Measurements from ENCODE around the gene SLC35A5. TPM values are rescaled to one million over a fixed set of nuclear protein-coding genes. Genes with fewer than 3 reads are reported as not detected.

Gene SLC35A5
- total RNA-seq, 1 donor from 2014 or later = 26.1 TPM

GRCh38 chr3:112598731-112599130 lies 36.9 kb downstream of the SLC35A5 start:
- H3K4me1 ChIP-seq (ENCODE audit: insufficient read depth, low read length) = peaks cover 2% of the 10 kb centered on the region
- H3K4me2 ChIP-seq (ENCODE audit: low read length) = no peak overlapping the region
- Mint-ChIP-seq H3K27ac (ENCODE audit: unreplicated experiment) (no peak overlapping the region), H3K36me3 (ENCODE audit: low read depth, unreplicated experiment) (peaks cover 11% of the 10 kb centered on the region), H3K4me1 (ENCODE audit: low read depth, unreplicated experiment) (peaks cover 7% of the 10 kb centered on the region), H3K9me3 (ENCODE audit: unreplicated experiment) (no peaks in the 10 kb centered on the region), H3K27me3 (ENCODE audit: low read depth, unreplicated experiment) (no peaks in the 10 kb centered on the region), H3K4me3 (ENCODE audit: unreplicated experiment) (peak overlapping the region; percentile 20)
- no peaks in the 10 kb centered on the region for H3K79me2 ChIP-seq (ENCODE audit: insufficient read depth, low read length)
- H3K4me3 ChIP-seq (ENCODE audit: insufficient read depth, low read depth, low read length) = no peak overlapping the region
- FAIRE-seq = no peak
- no peak overlapping the region for H3K27ac ChIP-seq (ENCODE audit: low read depth, low read length)
- H4K20me1 ChIP-seq (ENCODE audit: insufficient read depth, low read length) = no peaks in the 10 kb centered on the region
- no peak overlapping the region for H3K9ac ChIP-seq (ENCODE audit: low read length)
- peak; percentile 25 for DNase-seq (ENCODE audit: low read depth)
- H2AFZ ChIP-seq (ENCODE audit: low read depth, low read length) = no peak overlapping the region
- no peak for TF ChIP-seq EZH2 (IDR thresholded peaks at IDR 0.05; ENCODE audit: insufficient read depth, low read length)
- TF ChIP-seq, protein P1, sequence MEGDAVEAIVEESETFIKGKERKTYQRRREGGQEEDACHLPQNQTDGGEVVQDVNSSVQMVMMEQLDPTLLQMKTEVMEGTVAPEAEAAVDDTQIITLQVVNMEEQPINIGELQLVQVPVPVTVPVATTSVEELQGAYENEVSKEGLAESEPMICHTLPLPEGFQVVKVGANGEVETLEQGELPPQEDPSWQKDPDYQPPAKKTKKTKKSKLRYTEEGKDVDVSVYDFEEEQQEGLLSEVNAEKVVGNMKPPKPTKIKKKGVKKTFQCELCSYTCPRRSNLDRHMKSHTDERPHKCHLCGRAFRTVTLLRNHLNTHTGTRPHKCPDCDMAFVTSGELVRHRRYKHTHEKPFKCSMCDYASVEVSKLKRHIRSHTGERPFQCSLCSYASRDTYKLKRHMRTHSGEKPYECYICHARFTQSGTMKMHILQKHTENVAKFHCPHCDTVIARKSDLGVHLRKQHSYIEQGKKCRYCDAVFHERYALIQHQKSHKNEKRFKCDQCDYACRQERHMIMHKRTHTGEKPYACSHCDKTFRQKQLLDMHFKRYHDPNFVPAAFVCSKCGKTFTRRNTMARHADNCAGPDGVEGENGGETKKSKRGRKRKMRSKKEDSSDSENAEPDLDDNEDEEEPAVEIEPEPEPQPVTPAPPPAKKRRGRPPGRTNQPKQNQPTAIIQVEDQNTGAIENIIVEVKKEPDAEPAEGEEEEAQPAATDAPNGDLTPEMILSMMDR (IDR thresholded peaks at IDR 0.05; ENCODE audit: insufficient read depth, low read depth, low read length) = no peak
- H3K27me3 ChIP-seq (ENCODE audit: insufficient read depth, low read length) = no peaks in the 10 kb centered on the region
- peaks cover 14% of the 10 kb centered on the region for H3K36me3 ChIP-seq (ENCODE audit: insufficient read depth, low read length)
- H3K9me3 ChIP-seq (ENCODE audit: insufficient read depth, low read depth, low read length) = no peaks in the 10 kb centered on the region

- TF ChIP-seq EZH2 (IDR thresholded peaks at IDR 0.05; ENCODE audit: insufficient read depth, low read length) = no peak
- TF ChIP-seq, protein P1 (IDR thresholded peaks at IDR 0.05; ENCODE audit: insufficient read depth, low read depth, low read length) = no peak
- H3K9me3 Mint-ChIP-seq (ENCODE audit: unreplicated experiment) = no peaks in the 10 kb centered on the region
- DNase-seq (ENCODE audit: low read depth) (no peak), FAIRE-seq (no peak)
- Histone ChIP-seq H2AFZ (ENCODE audit: low read depth, low read length) (no peak overlapping the region), H3K4me1 (ENCODE audit: insufficient read depth, low read length) (peaks cover 22% of the 10 kb centered on the region), H3K4me2 (ENCODE audit: low read length) (no peak overlapping the region), H4K20me1 (ENCODE audit: insufficient read depth, low read length) (no peaks in the 10 kb centered on the region), H3K4me3 (ENCODE audit: insufficient read depth, low read depth, low read length) (no peak overlapping the region), H3K9me3 (ENCODE audit: insufficient read depth, low read depth, low read length) (no peaks in the 10 kb centered on the region), H3K79me2 (ENCODE audit: insufficient read depth, low read length) (no peaks in the 10 kb centered on the region), H3K9ac (ENCODE audit: low read length) (no peak overlapping the region), H3K27ac (ENCODE audit: low read depth, low read length) (no peak overlapping the region), H3K27me3 (ENCODE audit: insufficient read depth, low read length) (no peaks in the 10 kb centered on the region), H3K36me3 (ENCODE audit: insufficient read depth, low read length) (peaks cover 21% of the 10 kb centered on the region)
- H3K27me3 Mint-ChIP-seq (ENCODE audit: low read depth, unreplicated experiment) = no peaks in the 10 kb centered on the region
- no peak overlapping the region for H3K27ac Mint-ChIP-seq (ENCODE audit: unreplicated experiment)
- H3K4me1 Mint-ChIP-seq (ENCODE audit: low read depth, unreplicated experiment) = peaks cover 15% of the 10 kb centered on the region
- H3K36me3 Mint-ChIP-seq (ENCODE audit: low read depth, unreplicated experiment) = peaks cover 21% of the 10 kb centered on the region
- no peak overlapping the region for H3K4me3 Mint-ChIP-seq (ENCODE audit: unreplicated experiment)
Observed at GRCh38 chr3:112602217-112602838, 40.5 kb downstream of the SLC35A5 start.

GRCh38 chr3:112604536-112604935 lies 42.7 kb downstream of the SLC35A5 start:
- Histone ChIP-seq H3K4me1 (ENCODE audit: insufficient read depth, low read length) (peaks cover 22% of the 10 kb centered on the region), H3K27ac (ENCODE audit: low read depth, low read length) (peak overlapping the region; percentile 93), H3K4me2 (ENCODE audit: low read length) (peak overlapping the region; percentile 72), H2AFZ (ENCODE audit: low read depth, low read length) (no peak overlapping the region), H3K9ac (ENCODE audit: low read length) (peak overlapping the region; percentile 67), H3K9me3 (ENCODE audit: insufficient read depth, low read depth, low read length) (no peaks in the 10 kb centered on the region), H4K20me1 (ENCODE audit: insufficient read depth, low read length) (no peaks in the 10 kb centered on the region), H3K27me3 (ENCODE audit: insufficient read depth, low read length) (no peaks in the 10 kb centered on the region), H3K79me2 (ENCODE audit: insufficient read depth, low read length) (no peaks in the 10 kb centered on the region), H3K36me3 (ENCODE audit: insufficient read depth, low read length) (peaks cover 19% of the 10 kb centered on the region), H3K4me3 (ENCODE audit: insufficient read depth, low read depth, low read length) (no peak overlapping the region)
- Mint-ChIP-seq H3K4me1 (ENCODE audit: low read depth, unreplicated experiment) (peaks cover 8% of the 10 kb centered on the region), H3K27me3 (ENCODE audit: low read depth, unreplicated experiment) (no peaks in the 10 kb centered on the region), H3K9me3 (ENCODE audit: unreplicated experiment) (no peaks in the 10 kb centered on the region), H3K27ac (ENCODE audit: unreplicated experiment) (peak overlapping the region; percentile 38), H3K4me3 (ENCODE audit: unreplicated experiment) (no peak overlapping the region), H3K36me3 (ENCODE audit: low read depth, unreplicated experiment) (peaks cover 20% of the 10 kb centered on the region)
- no peak for TF ChIP-seq EZH2 (IDR thresholded peaks at IDR 0.05; ENCODE audit: insufficient read depth, low read length)
- TF ChIP-seq, protein P1 (IDR thresholded peaks at IDR 0.05; ENCODE audit: insufficient read depth, low read depth, low read length) = no peak
- FAIRE-seq (peak; percentile 32), DNase-seq (ENCODE audit: low read depth) (peak; percentile 89)

Measured in astrocyte (in vitro differentiated cells and primary cell).